H1 (cell line): Measurements from ENCODE around the gene CASP9. TPM values are rescaled to one million over a fixed set of nuclear protein-coding genes. Genes with fewer than 3 reads are reported as not detected.

Experiments
- RAD21 ChIP-seq, 2 experiments: IDR thresholded peaks in 1 of 2; conservative IDR thresholded peaks in 1 of 2; 2 replicates each; pipeline ENCODE4 v1.6.1; 2011; ENCODE audit warnings: low read depth in 2 of 2, low read length in 2 of 2, improper control_type of control experiment in 1 of 2, inconsistent platforms in 1 of 2, mild to moderate bottlenecking in 1 of 2, moderate library complexity in 1 of 2
- polyA plus RNA-seq, 7 experiments: library from polyadenylated mRNA; depleted of rRNA in 3 of 7; stranded (reverse) in 5 of 7; unstranded in 2 of 7; fragments of >200 nt in 5 of 7; fragments of 200-250 nt in 2 of 7; gene quantifications; 1 replicate in 5 of 7; 2 replicates in 1 of 7; 4 replicates in 1 of 7; pipeline versions ENCODE4 v1.2.1 to v1.2.3, GENCODE V29; 2011 to 2013; ENCODE audit warnings: missing spikeins in 2 of 7, mixed read lengths in 2 of 7
- total RNA-seq: library from RNA; stranded (reverse); fragmentation: NEBNext Ultra II Directional; extraction: Animal tissue kit (Norgen Biotek cat#: 25700); gene quantifications from 2 replicates; pipeline ENCODE4 v1.2.1, GENCODE V29; 2021

Gene CASP9
- total and polyA plus RNA-seq, 2 of the 8 experiments (the other 6 are each of a cell fraction or from before 2014, with no cell fraction given), result 14.8 to 36.3 TPM

- no peak for TF ChIP-seq RAD21 (IDR thresholded peaks at IDR 0.05 in 1 of 2, conservative IDR thresholded peaks at IDR 0.05 in 1 of 2; ENCODE audit: low read depth in 2 of 2, low read length in 2 of 2)
Observed at GRCh38 chr1:15456313-15456954, 67.6 kb downstream of the CASP9 start, which contains the start of gene CELA2A (continued).
